H1 (cell line): ENCODE results near the gene HEATR9. TPM values are rescaled to one million over a fixed set of nuclear protein-coding genes. Genes with fewer than 3 reads are reported as not detected.

Experiments used
- CTCF ChIA-PET: fragments of 300-600 bp; sonication (Branson Sonifier 250); formaldehyde crosslinking; loops from one replicate; lab custom pipeline; 2021; ENCODE audit not compliant: partially characterized antibody; lab: Charles Lee
- POLR2A ChIA-PET: fragments of 300-600 bp; sonication (Branson Sonifier 250); formaldehyde crosslinking; loops from one replicate; lab custom pipeline; 2021; ENCODE audit warnings: inconsistent platforms; ENCODE audit not compliant: partially characterized antibody; lab: Charles Lee
- DNase-seq, 2 experiments: peaks; one replicate each; pipeline versions ENCODE4 v3.0.0 to v3.0.0-alpha.2; 2010 to 2022; ENCODE audit warnings: low spot score in 2 of 2, low read depth in 1 of 2, mixed read lengths in 1 of 2
- FAIRE-seq: peaks from 2 replicates; lab custom pipeline; 2011; peaks lifted over from hg19 to GRCh38; lab: Jason Lieb, UNC
- H2AFZ ChIP-seq: 2 replicates; pipeline ENCODE4 v1.8.1; 2012; ENCODE audit warnings: low read length, inconsistent platforms
- H2AK5ac ChIP-seq: 2 replicates; pipeline ENCODE4 v1.6.1; 2013; ENCODE audit warnings: low read depth, low read length
- H2BK120ac ChIP-seq: replicated peaks from 2 replicates; pipeline ENCODE3; 2013; ENCODE audit warnings: low read depth, low read length, inconsistent platforms
- H2BK12ac ChIP-seq: 2 replicates; pipeline ENCODE4 v1.6.1; 2013; ENCODE audit warnings: low read depth, low read length
- H2BK15ac ChIP-seq: 2 replicates; pipeline ENCODE4 v1.6.1; 2013; ENCODE audit warnings: low read length
- H2BK20ac ChIP-seq: 2 replicates; pipeline ENCODE4 v1.6.1; 2013; ENCODE audit warnings: low read length
- H2BK5ac ChIP-seq: 2 replicates; pipeline ENCODE4 v1.6.1; 2013; ENCODE audit warnings: low read depth, low read length
- H3K14ac ChIP-seq: 2 replicates; pipeline ENCODE4 v1.6.1; 2013; ENCODE audit warnings: inconsistent platforms; ENCODE audit not compliant: insufficient read length
- H3K18ac ChIP-seq: 2 replicates; pipeline ENCODE4 v1.6.1; 2013; ENCODE audit warnings: low read length; ENCODE audit errors: extremely low read depth
- H3K23ac ChIP-seq: 2 replicates; pipeline ENCODE4 v1.6.1; 2013; ENCODE audit warnings: inconsistent platforms; ENCODE audit not compliant: insufficient read length
- H3K23me2 ChIP-seq: 2 replicates; pipeline ENCODE4 v1.6.1; 2013; ENCODE audit warnings: low read depth, low read length
- H3K27ac ChIP-seq: 2 replicates; pipeline ENCODE4 v1.6.1; 2011; ENCODE audit warnings: low read depth, low read length, inconsistent platforms
- H3K27me3 ChIP-seq, 4 experiments: replicated peaks in 1 of 4; 1 replicate in 1 of 4; 2 replicates in 3 of 4; pipeline versions ENCODE4 v1.6.1 to v1.8.1; 2011 to 2013; ENCODE audit warnings: low read length in 3 of 4, mild to moderate bottlenecking in 3 of 4, inconsistent platforms in 2 of 4, mixed read lengths in 2 of 4, moderate library complexity in 1 of 4; ENCODE audit not compliant: control insufficient read depth in 3 of 4, insufficient read depth in 3 of 4; ENCODE audit errors: extremely low read depth in 1 of 4
- H3K36me3 ChIP-seq, 4 experiments: 2 replicates each; pipeline versions ENCODE4 v1.6.1 to v1.8.1; 2011 to 2013; ENCODE audit warnings: mild to moderate bottlenecking in 4 of 4, low read length in 3 of 4, moderate library complexity in 2 of 4, control low read depth in 1 of 4, inconsistent platforms in 1 of 4; ENCODE audit not compliant: insufficient read depth in 4 of 4, control insufficient read depth in 2 of 4
- H3K4ac ChIP-seq: replicated peaks from 2 replicates; pipeline ENCODE3; 2013; ENCODE audit warnings: low read length, low read depth, mixed read lengths, inconsistent platforms; ENCODE audit not compliant: insufficient read length
- H3K4me1 ChIP-seq, 4 experiments: replicated peaks in 1 of 4; 1 replicate in 1 of 4; 2 replicates in 3 of 4; pipeline versions ENCODE4 v1.6.1 to v1.8.1; 2011 to 2013; ENCODE audit warnings: low read length in 3 of 4, inconsistent platforms in 2 of 4, mixed read lengths in 1 of 4; ENCODE audit not compliant: insufficient read depth in 4 of 4, control insufficient read depth in 3 of 4
- H3K4me2 ChIP-seq, 2 experiments: 2 replicates each; pipeline versions ENCODE4 v1.6.1 to v1.8.1; 2011 to 2013; ENCODE audit warnings: low read depth in 2 of 2, low read length in 2 of 2, control low read depth in 1 of 2, inconsistent platforms in 1 of 2, mild to moderate bottlenecking in 1 of 2; ENCODE audit not compliant: insufficient read depth in 1 of 2
- H3K4me3 ChIP-seq, 4 experiments: fragments of 200-600, 300-600 bp in 1 of 4; sonication (generic), shearing (Covaris generic), sonication (Bioruptor Twin) in 1 of 4; 2 replicates each; pipeline versions ENCODE4 v1.5.1 to v1.8.1; 2011 to 2016; ENCODE audit warnings: low read length in 4 of 4, low read depth in 3 of 4, control low read depth in 2 of 4, inconsistent platforms in 2 of 4, mild to moderate bottlenecking in 2 of 4, mixed read lengths in 1 of 4, moderate library complexity in 1 of 4; ENCODE audit not compliant: insufficient read depth in 2 of 4; ENCODE audit errors: extremely low read depth in 1 of 4
- H3K56ac ChIP-seq: replicated peaks from 2 replicates; pipeline ENCODE3; 2013; ENCODE audit warnings: low read depth, mild to moderate bottlenecking, mixed read lengths, low read length, inconsistent platforms; ENCODE audit not compliant: insufficient read length
- H3K79me1 ChIP-seq: 2 replicates; pipeline ENCODE4 v1.6.1; 2013; ENCODE audit warnings: low read depth, low read length, control low read depth
- H3K79me2 ChIP-seq, 2 experiments: 2 replicates each; pipeline versions ENCODE4 v1.6.1 to v1.8.1; 2012 to 2013; ENCODE audit warnings: low read length in 2 of 2, mild to moderate bottlenecking in 2 of 2, inconsistent platforms in 1 of 2; ENCODE audit not compliant: insufficient read depth in 2 of 2, control insufficient read depth in 1 of 2
- H3K9ac ChIP-seq, 4 experiments: replicated peaks in 1 of 4; 1 replicate in 1 of 4; 2 replicates in 3 of 4; pipeline versions ENCODE4 v1.6.1 to v1.8.1; 2011 to 2013; ENCODE audit warnings: low read depth in 3 of 4, low read length in 3 of 4, control low read depth in 2 of 4, mild to moderate bottlenecking in 2 of 4, moderate library complexity in 2 of 4, inconsistent platforms in 1 of 4; ENCODE audit errors: extremely low read depth in 1 of 4
- H3K9me3 ChIP-seq, 2 experiments: 2 replicates each; pipeline versions ENCODE4 v1.6.1 to v1.8.1; 2012 to 2013; ENCODE audit warnings: mild to moderate bottlenecking in 2 of 2, moderate library complexity in 2 of 2, control low read depth in 1 of 2, inconsistent platforms in 1 of 2, low read depth in 1 of 2, low read length in 1 of 2, mixed read lengths in 1 of 2; ENCODE audit not compliant: insufficient read depth in 2 of 2
- H4K20me1 ChIP-seq, 2 experiments: replicated peaks in 1 of 2; 2 replicates each; pipeline versions ENCODE3 to v1.8.1; 2011 to 2013; ENCODE audit warnings: inconsistent platforms in 2 of 2, low read length in 2 of 2, mild to moderate bottlenecking in 1 of 2; ENCODE audit not compliant: insufficient read depth in 2 of 2, control insufficient read depth in 1 of 2
- H4K5ac ChIP-seq: 2 replicates; pipeline ENCODE4 v1.6.1; 2013; ENCODE audit warnings: low read length, low read depth, mixed read lengths, inconsistent platforms; ENCODE audit not compliant: insufficient read length
- H4K8ac ChIP-seq: 2 replicates; pipeline ENCODE4 v1.8.0; 2013; ENCODE audit warnings: mild to moderate bottlenecking, moderate library complexity, low read length, inconsistent platforms; ENCODE audit not compliant: insufficient read depth; ENCODE audit errors: extremely low read depth
- H4K91ac ChIP-seq: replicated peaks from 2 replicates; pipeline ENCODE3; 2013; ENCODE audit warnings: low read length, mixed read lengths, inconsistent platforms; ENCODE audit not compliant: insufficient read length
- ATF3 ChIP-seq: IDR thresholded peaks from 2 replicates; pipeline ENCODE4 v1.6.1; 2011; ENCODE audit warnings: low read depth, mild to moderate bottlenecking, low read length; ENCODE audit not compliant: insufficient read depth
- EZH2 ChIP-seq: fragments of 200-600 bp; sonication (generic); IDR thresholded peaks from 2 replicates; pipeline ENCODE4 v1.7.1; 2012; ENCODE audit warnings: low read depth, mild to moderate bottlenecking, moderate library complexity, low read length, inconsistent platforms; ENCODE audit not compliant: severe bottlenecking
- HDAC2 ChIP-seq, 2 experiments: fragments of 300-600 bp in 1 of 2; sonication (generic) in 1 of 2; IDR thresholded peaks; 2 replicates each; pipeline ENCODE4 v1.6.1; 2011 to 2012; ENCODE audit warnings: low read depth in 2 of 2, low read length in 2 of 2, mild to moderate bottlenecking in 2 of 2, moderate library complexity in 2 of 2, borderline replicate concordance in 1 of 2, inconsistent platforms in 1 of 2
- JUND ChIP-seq: IDR thresholded peaks from 2 replicates; pipeline ENCODE4 v1.6.1; 2011; ENCODE audit warnings: mild to moderate bottlenecking, improper control_type of control experiment, low read length
- RBBP5 ChIP-seq: IDR thresholded peaks from 2 replicates; pipeline ENCODE4 v1.7.1; 2012; ENCODE audit warnings: low read depth, mild to moderate bottlenecking, inconsistent platforms, low read length, moderate library complexity, borderline replicate concordance
- RNF2 ChIP-seq: fragments of 200-900, 300-1000 bp; sonication (generic); IDR thresholded peaks from 2 replicates; pipeline ENCODE4 v1.7.1; 2016; ENCODE audit warnings: borderline replicate concordance, low read depth, mild to moderate bottlenecking, antibody characterized with exemption, low read length; ENCODE audit not compliant: poor library complexity, severe bottlenecking; ENCODE audit errors: missing control alignments
- SIN3A ChIP-seq, 2 experiments: IDR thresholded peaks in 1 of 2; conservative IDR thresholded peaks in 1 of 2; 2 replicates each; pipeline ENCODE4 v1.6.1; 2011 to 2012; ENCODE audit warnings: low read length in 2 of 2, improper control_type of control experiment in 1 of 2, low read depth in 1 of 2, mild to moderate bottlenecking in 1 of 2
- WGBS, 2 experiments: shearing (Covaris generic) in 1 of 2; methylation state at CpG; one replicate each; pipeline versions ENCODE4 v1.1.6 to v1.1.7; 2013 to 2015; ENCODE audit warnings: low lambda C conversion rate in 2 of 2, mixed read lengths in 2 of 2, inconsistent platforms in 1 of 2, low coverage in 1 of 2, missing lambda C conversion rate in 1 of 2; ENCODE audit not compliant: insufficient replicate concordance in 2 of 2, insufficient coverage in 1 of 2, insufficient read length in 1 of 2; ENCODE audit errors: extremely low coverage in 1 of 2, missing lambda C conversion rate in 1 of 2; 5-methylcytosine and 5-hydroxymethylcytosine counted together
- polyA plus RNA-seq, 7 experiments: library from polyadenylated mRNA; depleted of rRNA in 3 of 7; stranded (reverse) in 5 of 7; unstranded in 2 of 7; fragments of >200 nt in 5 of 7; fragments of 200-250 nt in 2 of 7; gene quantifications; 1 replicate in 5 of 7; 2 replicates in 1 of 7; 4 replicates in 1 of 7; pipeline versions ENCODE4 v1.2.1 to v1.2.3, GENCODE V29; 2011 to 2013; ENCODE audit warnings: missing spikeins in 2 of 7, mixed read lengths in 2 of 7
- total RNA-seq: library from RNA; stranded (reverse); fragmentation: NEBNext Ultra II Directional; extraction: Animal tissue kit (Norgen Biotek cat#: 25700); gene quantifications from 2 replicates; pipeline ENCODE4 v1.2.1, GENCODE V29; 2021

Gene HEATR9
- total and polyA plus RNA-seq, 2 of the 8 experiments (the other 6 are each of a cell fraction or from before 2014, with no cell fraction given): not detected

DNA sequence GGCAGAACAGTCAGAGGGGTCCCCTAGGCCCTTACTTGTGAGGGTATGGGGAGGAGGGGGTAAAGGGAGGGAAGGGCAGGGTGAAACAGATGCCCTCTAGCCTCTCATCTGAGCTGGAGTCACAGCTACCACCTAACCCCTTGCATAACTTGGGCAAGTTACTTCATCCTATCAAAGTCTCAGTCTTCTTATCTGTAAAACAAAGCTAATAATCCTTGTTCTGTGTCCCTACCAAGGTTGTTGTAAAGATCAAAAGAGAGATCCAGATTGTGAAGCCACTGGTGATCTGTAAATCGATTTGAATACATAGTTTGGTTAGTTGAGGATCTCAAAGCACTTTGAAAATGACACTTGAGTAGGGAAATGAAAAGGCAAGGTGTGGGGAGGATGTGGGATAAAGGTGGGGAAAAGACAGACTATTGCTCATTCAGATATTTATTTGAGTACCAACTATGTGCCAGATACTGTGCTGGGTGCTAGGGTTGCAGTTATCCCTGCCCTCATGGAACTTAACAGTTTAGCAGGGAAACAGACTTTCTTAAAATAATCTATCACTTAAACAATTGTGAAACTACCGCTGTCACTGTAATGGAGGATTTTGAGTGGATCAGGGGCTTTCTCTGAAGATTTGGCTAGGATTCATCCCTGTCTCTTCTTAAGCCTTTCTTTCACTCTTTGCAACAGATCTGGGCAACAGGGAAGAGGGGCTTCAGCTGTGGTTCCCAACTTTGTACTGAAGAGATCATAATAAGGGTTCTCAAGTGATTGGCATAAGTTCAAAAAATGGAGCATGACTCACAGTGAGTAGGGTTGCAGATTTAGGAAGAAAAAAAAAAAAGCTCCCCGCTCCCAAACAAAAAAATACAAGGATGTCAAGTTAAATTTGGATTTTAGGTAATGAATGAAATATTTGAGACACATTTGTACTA lies 3.0 kb downstream of the HEATR9 start:
- Histone ChIP-seq H3K9me3 (no peaks in the 10 kb centered on the region), H3K4me1 (no peaks in the 10 kb centered on the region), H4K91ac (no peak overlapping the region), H3K79me2 (no peaks in the 10 kb centered on the region), H3K14ac (no peak overlapping the region), H3K27ac (no peak overlapping the region), H3K4ac (no peak overlapping the region), H3K56ac (no peak overlapping the region), H3K18ac (no peak overlapping the region), H2BK12ac (no peak overlapping the region), H3K23me2 (no peaks in the 10 kb centered on the region), H2BK15ac (no peak overlapping the region), H2AFZ (no peak overlapping the region), H2BK5ac (no peak overlapping the region), H2AK5ac (no peak overlapping the region), H3K4me2 (no peak overlapping the region)
- ChIA-PET CTCF (interaction anchor here (2.5 kb wide), 1 partner anchor 16 kb away, joined by 6 read pairs; no protein-coding TSS in a partner anchor), POLR2A (interaction anchor here (0.7 to 3.1 kb wide), 4 partner anchors 9 to 24 kb away, joined by 3 to 13 read pairs (median 4); no protein-coding TSS in a partner anchor)
- WGBS, 2 experiments: 83% methylated on average over 3 of the region's 3 CpGs; no CpG with 5 or more reads in 1 of the 2 experiments
- no peak for FAIRE-seq
- TF ChIP-seq SIN3A (conservative IDR thresholded peaks at IDR 0.05 in 1 of 2, IDR thresholded peaks at IDR 0.05 in 1 of 2; ENCODE audit: low read depth in 1 of 2, low read length in 2 of 2) (no peak), JUND (no peak), HDAC2 (IDR thresholded peaks at IDR 0.05; ENCODE audit: borderline replicate concordance in 1 of 2, low read depth in 2 of 2, low read length in 2 of 2) (no peak), ATF3 (no peak), RNF2 (no peak), EZH2 (no peak), RBBP5 (no peak)
- TF ChIP-seq, all 59 proteins: peak for 0
- H4K8ac ChIP-seq: no peak overlapping the region
- peaks cover 0 to 2% of the 10 kb centered on the region in 2 experiments for H4K20me1 ChIP-seq
- no peak for DNase-seq
- H3K23ac ChIP-seq: no peak overlapping the region
- no peak overlapping the region for H3K4me3 ChIP-seq
- H3K27me3 ChIP-seq: no peaks in the 10 kb centered on the region; a peak in 1 of 7 replicates
- H2BK120ac ChIP-seq: no peak overlapping the region
- H4K5ac ChIP-seq: no peak overlapping the region
- H3K36me3 ChIP-seq: no peaks in the 10 kb centered on the region
- H2BK20ac ChIP-seq: no peak overlapping the region
- no peak overlapping the region for H3K9ac ChIP-seq
- no peaks in the 10 kb centered on the region for H3K79me1 ChIP-seq
